ENCODE data around the gene ACOXL.

The ACOXL gene

GRCh38 chr2:110799376-110799775 is 67.0 kb downstream of the ACOXL start:
- no peak for DNase-seq

GRCh38 chr2:110800611-110801402 is 68.4 kb downstream of the ACOXL start:
- no peak for DNase-seq

- no peak for DNase-seq
Observed at GRCh38 chr2:110802208-110802932, 70.0 kb downstream of the ACOXL start.

- DNase-seq: no peak
Observed at GRCh38 chr2:110804433-110804832, 72.1 kb downstream of the ACOXL start.

DNA sequence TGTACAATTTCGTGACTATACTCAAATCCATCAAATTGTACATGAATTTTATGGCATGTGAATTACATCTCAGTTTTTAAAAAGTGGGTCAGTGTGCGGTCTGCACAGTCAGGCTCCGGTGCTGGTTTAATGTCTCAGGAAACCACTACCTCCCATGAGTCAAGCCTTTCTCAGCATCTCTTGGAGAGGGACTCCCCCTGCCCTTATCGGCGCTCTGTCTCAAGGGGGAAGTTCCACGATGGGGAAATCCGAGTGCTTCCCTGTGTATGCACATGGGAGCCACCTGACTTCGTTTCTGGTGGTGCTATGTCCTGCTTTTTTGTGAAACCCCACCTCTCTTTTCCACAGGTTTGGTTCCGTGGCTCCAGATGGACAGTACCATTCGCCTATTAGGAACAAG is 72.5 kb downstream of the ACOXL start:
- no peak for DNase-seq

GRCh38 chr2:110805894-110806452 is 73.6 kb downstream of the ACOXL start:
- no peak for DNase-seq

DNA sequence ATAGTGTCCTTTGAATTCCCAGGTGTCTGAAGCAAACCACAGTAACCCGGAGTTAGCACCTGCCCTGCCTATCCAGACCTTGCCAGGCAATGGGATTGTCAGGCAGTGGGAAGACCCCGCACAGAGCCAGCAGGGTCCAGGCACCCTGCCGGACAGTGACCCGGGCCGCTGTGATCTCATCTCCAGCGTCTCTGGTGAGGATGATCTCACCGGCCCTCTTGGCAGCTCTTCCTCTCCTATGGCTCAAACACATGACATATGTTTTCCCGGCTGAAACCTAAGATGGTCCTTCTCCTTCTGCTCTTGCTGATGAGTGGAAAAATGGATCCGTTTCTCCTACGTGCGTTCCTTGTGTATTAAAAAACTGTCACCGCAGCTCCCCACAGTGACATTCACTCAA is 75.1 kb downstream of the ACOXL start:
- peak; percentile 34 for DNase-seq

DNA sequence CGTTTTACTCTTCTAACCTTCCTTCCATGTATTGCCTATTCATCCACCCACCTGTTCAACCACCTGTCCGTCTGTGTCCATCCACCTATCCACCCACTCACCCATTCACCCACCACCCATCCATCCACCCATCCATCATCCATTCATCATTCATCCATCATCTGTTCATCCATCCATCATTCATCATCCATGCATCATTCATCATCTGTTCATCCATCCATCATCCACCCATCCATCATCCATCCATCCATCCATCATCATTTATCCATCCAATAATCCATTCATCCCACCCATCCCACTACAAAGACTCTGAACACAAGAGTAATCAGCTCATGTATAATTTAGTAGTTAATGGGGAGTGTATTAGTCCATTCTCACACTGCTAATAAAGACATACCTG is 78.0 kb downstream of the ACOXL start:
- DNase-seq: no peak

DNA sequence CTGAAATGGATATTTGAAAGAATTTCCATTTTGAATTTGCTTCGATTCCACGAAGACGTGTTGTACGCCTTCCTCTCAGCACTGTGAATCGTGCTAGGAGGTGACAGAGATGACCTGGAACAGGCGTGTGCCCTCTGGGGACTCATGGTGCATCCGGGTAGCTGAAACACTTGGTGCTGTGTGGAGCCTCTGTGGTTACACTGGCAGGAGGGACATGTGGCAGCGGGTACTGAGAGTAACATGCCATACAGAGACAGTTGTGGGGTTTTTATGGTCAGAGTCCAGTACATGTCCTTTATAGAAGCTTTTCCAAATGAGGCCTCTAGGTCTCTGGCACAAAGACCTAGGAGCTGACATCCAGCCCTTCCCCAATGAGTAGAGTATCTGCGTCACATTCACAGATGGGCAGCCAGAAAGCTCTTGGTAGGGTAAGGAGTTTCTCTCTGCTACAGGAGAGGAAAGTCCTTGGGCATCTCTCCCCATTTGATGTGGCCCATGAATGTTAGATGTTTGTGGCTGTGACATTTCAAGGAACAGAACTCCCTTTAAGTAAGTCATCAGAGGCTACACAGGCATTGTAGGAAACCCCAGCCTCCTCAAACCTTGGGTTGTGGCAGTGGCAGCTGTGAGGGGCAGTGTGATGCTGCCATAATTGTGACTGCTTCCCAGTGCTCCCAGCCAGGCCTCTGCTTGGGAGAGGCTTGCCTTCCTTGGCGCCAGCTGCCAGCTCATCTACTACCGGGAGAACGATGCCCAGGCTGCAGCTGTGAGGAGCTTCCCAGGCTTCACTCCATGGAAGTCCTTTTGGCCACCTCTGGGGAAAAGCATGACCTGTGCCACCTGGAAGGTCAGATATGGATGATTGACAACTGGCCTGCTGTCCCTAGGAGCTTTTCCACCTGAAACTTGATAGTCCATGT is 80.6 kb downstream of the ACOXL start:
- no peak for DNase-seq

GRCh38 chr2:110813896-110814295 is 81.5 kb downstream of the ACOXL start:
- DNase-seq: no peak

DNA sequence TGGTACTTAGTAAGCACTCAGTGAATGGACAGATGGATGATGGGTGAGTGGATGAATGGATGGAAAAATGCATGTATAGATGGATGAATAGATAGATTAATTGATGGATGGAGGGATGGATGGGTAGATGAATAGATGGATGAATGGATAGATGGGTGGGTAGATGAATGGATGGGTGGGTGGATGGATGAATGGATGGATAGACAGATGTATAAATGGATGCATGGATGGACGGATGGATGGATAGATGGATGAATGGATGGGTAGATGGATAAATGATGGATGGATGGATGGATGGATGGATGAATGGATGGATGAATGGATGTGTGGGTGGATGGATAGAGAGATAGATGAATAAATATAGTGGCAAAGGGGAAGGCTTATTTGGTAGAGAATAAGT is 83.6 kb downstream of the ACOXL start:
- no peak for DNase-seq

- DNase-seq: no peak
Observed at GRCh38 chr2:110816404-110817365, 84.3 kb downstream of the ACOXL start.

DNA sequence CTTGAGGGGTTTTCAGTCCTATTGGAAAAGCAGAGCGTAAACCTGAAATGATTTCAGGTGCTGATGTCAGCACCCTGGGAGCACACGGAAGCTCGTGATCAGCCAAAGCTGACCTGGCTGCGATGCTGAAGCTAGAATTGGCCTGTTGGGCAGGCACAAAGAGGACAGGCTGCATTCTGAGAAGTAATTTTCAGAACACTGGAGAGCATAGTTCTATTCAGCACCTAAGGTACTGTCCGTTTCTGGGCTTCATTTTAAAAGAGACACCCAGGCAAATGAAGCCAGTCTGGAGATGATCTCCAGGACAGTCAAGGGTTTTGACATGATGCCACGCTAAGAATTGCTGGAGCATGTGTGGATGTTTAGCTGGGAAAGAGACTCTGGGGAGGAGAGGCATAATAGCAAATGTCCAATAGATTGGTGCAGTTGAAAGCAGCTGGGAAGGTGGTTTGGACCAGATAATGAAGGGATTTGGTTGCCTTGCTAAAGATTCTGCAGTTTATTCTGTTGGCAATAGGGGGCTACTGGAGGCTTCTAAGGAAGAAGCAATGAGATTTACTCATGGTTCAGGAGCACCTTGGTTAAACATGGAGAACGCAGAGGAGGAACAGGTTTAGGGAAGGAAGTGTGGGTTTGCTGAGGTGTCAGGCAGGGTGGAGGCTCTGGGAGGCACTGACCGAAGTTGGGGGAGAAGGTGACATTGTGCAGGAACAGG is 86.6 kb downstream of the ACOXL start:
- no peak for DNase-seq

- no peak for DNase-seq
Observed at GRCh38 chr2:110819711-110820110, 87.3 kb downstream of the ACOXL start.

GRCh38 chr2:110820128-110820527 is 87.8 kb downstream of the ACOXL start:
- DNase-seq: no peak

- no peak for DNase-seq
Observed at GRCh38 chr2:110823165-110823564, 90.8 kb downstream of the ACOXL start.

GRCh38 chr2:110827511-110827910 is 95.1 kb downstream of the ACOXL start:
- no peak for DNase-seq

DNA sequence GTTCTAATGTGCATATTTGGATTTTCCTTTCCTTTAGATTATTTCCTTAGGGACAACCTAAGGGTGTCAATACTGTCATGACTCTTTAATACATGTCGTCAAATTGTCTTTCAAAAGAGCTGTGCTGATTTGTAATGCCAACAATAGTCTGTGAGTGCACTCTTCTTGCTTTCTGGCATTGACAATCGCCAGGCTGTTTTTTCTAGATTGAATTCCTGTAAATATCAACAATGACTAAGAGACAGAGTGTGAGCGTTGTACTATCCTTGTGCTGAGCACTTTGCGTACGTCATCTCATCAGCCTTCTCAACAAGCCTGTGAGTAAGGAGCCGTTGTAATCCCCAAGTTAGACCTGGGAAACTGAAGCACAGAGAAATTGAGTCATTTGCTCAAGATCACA is 96.0 kb downstream of the ACOXL start:
- peak; percentile 14 for DNase-seq

DNA sequence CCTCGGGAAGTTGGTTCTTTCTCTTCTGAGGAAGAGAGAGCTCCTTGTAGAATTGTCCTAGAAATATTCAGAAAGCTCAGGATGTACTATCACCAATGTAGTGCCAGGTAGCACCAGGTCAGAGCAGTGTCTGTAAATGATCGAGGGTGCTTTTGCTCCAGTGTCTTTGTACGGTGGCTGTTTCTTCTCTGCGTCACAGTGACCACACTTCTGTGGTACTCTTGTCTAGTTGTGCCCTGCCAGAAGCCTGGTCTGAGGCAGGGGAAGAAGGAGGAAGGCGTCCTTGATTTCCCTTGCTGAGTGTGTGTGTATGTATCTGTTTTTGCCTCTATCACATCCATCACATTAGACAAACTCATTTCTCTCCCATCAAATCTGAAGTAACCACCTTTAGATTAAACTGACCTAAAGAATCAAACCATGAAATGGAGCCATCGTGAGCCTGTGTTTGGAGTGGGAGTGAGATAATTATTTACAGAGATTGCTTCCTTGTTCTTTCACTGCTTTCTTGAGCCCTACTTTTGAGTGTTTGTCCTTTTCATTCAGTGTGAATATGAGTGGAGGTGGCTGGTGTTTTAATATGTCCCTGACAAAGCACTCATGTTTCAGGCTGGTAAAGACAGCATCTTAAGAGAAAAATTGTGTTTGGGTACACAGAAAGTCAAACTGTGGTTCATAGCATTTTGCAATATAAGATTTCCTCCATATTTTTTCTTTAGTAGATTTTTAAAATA is 97.2 kb downstream of the ACOXL start:
- peak; percentile 27 for DNase-seq

DNA sequence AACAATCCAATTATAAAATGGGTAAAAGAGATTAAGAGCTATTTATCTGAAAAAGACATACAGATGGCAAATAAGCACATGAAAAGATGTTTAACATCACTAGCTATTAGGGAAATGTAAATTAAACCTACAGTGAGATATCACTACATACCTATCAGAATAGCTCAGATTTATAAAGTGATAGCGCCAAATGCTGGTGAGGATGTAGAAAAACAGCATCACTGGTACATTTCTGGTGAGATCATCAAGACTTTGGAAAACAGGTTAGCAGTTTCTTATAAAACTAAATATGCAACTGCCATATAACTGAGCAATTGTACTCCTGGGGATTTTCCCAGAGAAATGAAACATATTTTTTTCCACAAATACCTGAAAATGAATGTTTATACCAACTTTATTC is 100.4 kb downstream of the ACOXL start:
- no peak for DNase-seq
